Activated CD8-positive, alpha-beta T cell treated with anti-CD3 and anti-CD28 coated beads for 36 hours (primary cell): Measurements from ENCODE around the gene MDM4. TPM values are rescaled to one million over a fixed set of nuclear protein-coding genes. Genes with fewer than 3 reads are reported as not detected.
A peak's percentile ranks its signal among the peaks of the same experiment; 100 is the strongest.

Source experiments
- ATAC-seq: fragments of 200-7000 bp; cut with Tn5 transposase; one replicate; pipeline ENCODE4 v1.10.0; 2021; ENCODE audit warnings: mild to moderate bottlenecking, moderate library complexity
- CTCF ChIA-PET: fragments of 350-600 bp; sonication (Branson Sonifier 250); formaldehyde crosslinking; loops from one replicate; lab custom pipeline; 2021; ENCODE audit warnings: antibody characterized with exemption; lab: Charles Lee
- POLR2A ChIA-PET: fragments of 350-600 bp; sonication (Branson Sonifier 250); formaldehyde crosslinking; loops from one replicate; lab custom pipeline; 2021; ENCODE audit warnings: antibody characterized with exemption; lab: Charles Lee
- DNase-seq: peaks from one replicate; pipeline ENCODE4 v3.0.0-alpha.2; 2020
- H3K27ac Mint-ChIP-seq: one replicate; pipeline ENCODE4 v1.8.0; 2021; ENCODE audit warnings: mild to moderate bottlenecking, mixed read lengths
- H3K27me3 Mint-ChIP-seq: one replicate; pipeline ENCODE4 v1.8.0; 2021; ENCODE audit warnings: mixed read lengths
- H3K36me3 Mint-ChIP-seq: one replicate; pipeline ENCODE4 v1.8.0; 2021; ENCODE audit warnings: low read depth, mixed read lengths
- H3K4me1 Mint-ChIP-seq: one replicate; pipeline ENCODE4 v1.8.0; 2021; ENCODE audit warnings: low read depth, mixed read lengths
- H3K4me3 Mint-ChIP-seq: one replicate; pipeline ENCODE4 v1.8.0; 2021; ENCODE audit warnings: mild to moderate bottlenecking, moderate library complexity, mixed read lengths
- H3K9me3 Mint-ChIP-seq: one replicate; pipeline ENCODE4 v1.8.0; 2021; ENCODE audit warnings: mixed read lengths
- CTCF ChIP-seq: fragments of 200-600 bp; IDR thresholded peaks from one replicate; pipeline ENCODE4 v1.8.0; 2022; ENCODE audit warnings: antibody characterized with exemption, mild to moderate bottlenecking
- intact Hi-C: fragments of 100-400 bp; cut with micrococcal nuclease; formaldehyde crosslinking; loops from one replicate; pipeline ENCODE4 v1.10.0; 2022
- total RNA-seq, 2 experiments: library from RNA; stranded (reverse); gene quantifications; one replicate each; pipeline ENCODE4 v1.2.3, GENCODE V29; 2021

MDM4 gene
- total RNA-seq, 2 experiments from 2014 or later: 89.6 to 94.8 TPM

- H3K9me3 Mint-ChIP-seq: no peaks in the 10 kb centered on the region
- no peak for TF ChIP-seq CTCF
- H3K27me3 Mint-ChIP-seq: no peaks in the 10 kb centered on the region
- peaks cover 24% of the 10 kb centered on the region for H3K4me1 Mint-ChIP-seq
- CTCF ChIA-PET: interaction anchor here (1.0 to 2.0 kb wide), 3 partner anchors 9 to 366 kb away, joined by 3 to 10 read pairs (median 10); no protein-coding TSS in a partner anchor
- H3K36me3 Mint-ChIP-seq: peaks cover 18% of the 10 kb centered on the region
- no peak overlapping the region for H3K4me3 Mint-ChIP-seq
- intact Hi-C loops: no loop called here
- H3K27ac Mint-ChIP-seq: no peak overlapping the region
- DNase-seq (no peak), ATAC-seq (no peak)
- POLR2A ChIA-PET: no interaction called here
Observed at GRCh38 chr1:204575221-204576190, 59.3 kb downstream of the MDM4 start.

- Mint-ChIP-seq H3K9me3 (no peaks in the 10 kb centered on the region), H3K4me3 (no peak overlapping the region), H3K4me1 (peaks cover 24% of the 10 kb centered on the region), H3K36me3 (peaks cover 16% of the 10 kb centered on the region), H3K27me3 (no peaks in the 10 kb centered on the region), H3K27ac (no peak overlapping the region)
- intact Hi-C loops: no loop called here
- ATAC-seq (no peak), DNase-seq (no peak)
- TF ChIP-seq CTCF: no peak
- POLR2A ChIA-PET: no interaction called here
- CTCF ChIA-PET: interaction anchor here (1.0 to 2.0 kb wide), 2 partner anchors 10 to 365 kb away, joined by 3 to 10 read pairs; no protein-coding TSS in a partner anchor
Observed at GRCh38 chr1:204576422-204576821, 60.2 kb downstream of the MDM4 start.

- TF ChIP-seq CTCF: no peak
- ChIA-PET CTCF (interaction anchor here (0.7 to 4.8 kb wide), 8 partner anchors 12 to 229 kb away, joined by 3 to 26 read pairs (median 6); no protein-coding TSS in a partner anchor), POLR2A (no interaction called here)
- no peaks in the 10 kb centered on the region for H3K9me3 Mint-ChIP-seq
- DNase-seq (no peak), ATAC-seq (no peak)
- H3K4me1 Mint-ChIP-seq: peaks cover 24% of the 10 kb centered on the region
- H3K27me3 Mint-ChIP-seq: no peaks in the 10 kb centered on the region
- H3K36me3 Mint-ChIP-seq: peaks cover 12% of the 10 kb centered on the region
- H3K27ac Mint-ChIP-seq: peak overlapping the region; percentile 88
- intact Hi-C loops: no loop called here
- no peak overlapping the region for H3K4me3 Mint-ChIP-seq
Observed at GRCh38 chr1:204577794-204578478, 61.7 kb downstream of the MDM4 start.

GRCh38 chr1:204578867-204579664 is 62.9 kb downstream of the MDM4 start:
- ChIA-PET POLR2A (interaction anchor here (0.5 kb wide), 1 partner anchor 752 kb away, joined by 3 read pairs; no protein-coding TSS in a partner anchor), CTCF (interaction anchor here (0.7 to 4.8 kb wide), 10 partner anchors 8 to 228 kb away, joined by 3 to 26 read pairs (median 5); no protein-coding TSS in a partner anchor)
- no peak for TF ChIP-seq CTCF
- intact Hi-C loops: no loop called here
- DNase-seq (peak; percentile 49), ATAC-seq (peak; percentile 82)
- H3K4me1 Mint-ChIP-seq: peaks cover 24% of the 10 kb centered on the region
- peak overlapping the region; percentile 88 for H3K27ac Mint-ChIP-seq
- no peaks in the 10 kb centered on the region for H3K27me3 Mint-ChIP-seq
- peak overlapping the region; percentile 62 for H3K4me3 Mint-ChIP-seq
- H3K9me3 Mint-ChIP-seq: no peaks in the 10 kb centered on the region
- peaks cover 12% of the 10 kb centered on the region for H3K36me3 Mint-ChIP-seq
